HG03103 (cell line): ENCODE measurements around the gene TNPO3.
A peak's percentile ranks its signal among the peaks of the same experiment; 100 is the strongest.

Experiments
- ATAC-seq: cut with Tn5 transposase; IDR thresholded peaks from one replicate; pipeline ENCODE4 v1.9.1; 2021; ENCODE audit warnings: low read depth; ENCODE audit not compliant: unreplicated experiment

TNPO3 gene

DNA sequence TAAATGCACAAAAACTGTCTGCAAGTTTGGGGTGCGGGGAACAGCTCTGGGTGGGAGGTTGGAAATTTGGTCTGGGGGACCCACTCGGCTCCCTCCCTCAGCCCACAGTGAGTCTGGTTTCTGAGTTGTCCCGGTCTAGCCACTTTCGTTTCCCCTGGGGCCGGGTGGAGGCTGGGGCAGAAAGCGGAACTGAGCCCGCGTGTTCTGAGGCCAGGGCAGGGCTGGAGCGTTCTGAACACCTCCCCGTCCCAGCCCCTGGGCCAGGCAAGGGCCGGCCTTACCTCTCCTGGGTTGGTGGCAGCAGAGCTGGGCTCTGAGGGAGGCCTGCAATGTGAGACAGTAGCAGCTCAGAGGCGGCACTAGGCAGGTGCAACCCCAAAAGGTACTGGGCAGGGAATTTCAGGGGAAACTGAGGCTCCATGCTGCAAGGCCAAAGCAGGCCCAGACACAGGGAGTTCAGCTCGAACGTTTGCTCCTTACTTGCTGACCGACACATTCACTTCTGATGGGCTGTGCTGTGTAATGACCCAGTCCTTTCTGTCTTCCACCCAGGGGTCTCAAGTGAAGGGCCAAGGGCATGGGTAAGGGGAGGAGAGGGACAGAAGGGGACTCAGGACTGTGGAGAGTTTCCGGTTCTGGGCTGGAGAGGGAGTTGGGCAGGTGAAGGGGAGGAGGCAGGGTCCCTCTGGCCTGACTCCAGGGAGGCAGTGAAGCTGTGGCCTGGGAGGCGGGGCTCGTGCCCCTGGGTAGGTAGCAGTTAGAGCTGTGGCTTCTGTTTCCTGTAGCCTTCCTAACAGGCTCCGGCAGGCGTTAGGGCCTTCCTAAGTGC, 114.2 kb downstream of the TNPO3 start:
- ATAC-seq = peak; percentile 59

DNA sequence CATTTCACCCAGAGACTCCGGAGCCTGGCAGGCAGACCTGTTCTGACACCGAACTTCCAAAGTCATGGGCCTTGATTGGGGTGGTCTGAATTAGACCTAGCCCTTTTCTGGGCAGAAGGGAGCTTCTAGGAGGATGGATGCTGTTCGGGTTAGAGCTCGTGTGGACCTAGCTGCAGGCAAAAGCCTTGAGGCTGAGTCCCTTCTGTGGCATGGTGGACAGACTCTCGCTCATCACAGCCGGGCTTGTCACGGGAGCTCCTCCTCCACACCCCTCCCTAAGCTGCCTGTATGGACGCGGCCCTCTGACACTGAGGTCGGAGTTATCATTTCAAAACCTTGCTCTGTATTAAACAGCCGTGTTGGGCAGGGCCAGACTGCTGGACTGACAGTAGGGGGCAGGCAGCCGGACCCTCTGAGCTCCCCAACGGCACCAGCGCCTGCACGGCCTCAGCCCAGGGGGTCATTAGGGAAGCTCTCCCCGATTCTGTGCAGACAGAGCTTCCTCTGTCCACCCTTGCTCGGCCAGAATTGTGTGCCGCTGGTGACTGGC, 115.0 kb downstream of the TNPO3 start:
- ATAC-seq = peak; percentile 23

- no peak for ATAC-seq
These were observed 115.6 kb downstream of the TNPO3 start for GRCh38 chr7:128939075-128939860.

DNA sequence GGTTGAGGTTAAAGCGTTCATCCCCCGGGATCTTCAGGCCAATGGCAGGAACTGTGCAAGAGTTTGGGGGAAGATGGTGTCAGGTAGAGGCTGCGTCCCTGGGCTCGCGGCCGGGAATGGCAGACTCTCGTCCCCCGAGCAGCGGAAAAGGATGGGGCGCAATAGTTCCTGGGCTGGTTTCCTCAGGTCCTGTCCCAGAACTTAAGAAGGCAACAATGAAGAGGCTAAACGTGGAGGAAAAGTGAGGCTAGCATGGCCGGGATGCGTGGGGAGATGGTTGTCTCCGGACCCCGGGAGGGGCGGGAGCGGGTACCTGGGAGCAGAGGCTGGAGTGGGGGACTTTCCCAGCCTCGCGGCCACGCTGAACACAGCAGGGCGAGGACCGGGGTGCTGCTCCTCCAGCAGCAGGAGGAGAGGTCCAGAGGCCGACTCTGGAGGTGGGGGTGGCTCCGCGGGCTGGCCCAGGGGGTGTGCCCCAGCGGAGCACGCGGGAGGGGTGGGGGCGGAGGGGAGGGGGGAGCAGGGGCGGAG, 116.3 kb downstream of the TNPO3 start:
- ATAC-seq = no peak

- no peak for ATAC-seq
These were observed 117.0 kb downstream of the TNPO3 start, which contains the start of gene IRF5 for GRCh38 chr7:128937647-128938543. Gene IRF5, plus strand, starts transcription at chr7:128937927. Its CDS starts 4,155 bp downstream, at chr7:128942082.

DNA sequence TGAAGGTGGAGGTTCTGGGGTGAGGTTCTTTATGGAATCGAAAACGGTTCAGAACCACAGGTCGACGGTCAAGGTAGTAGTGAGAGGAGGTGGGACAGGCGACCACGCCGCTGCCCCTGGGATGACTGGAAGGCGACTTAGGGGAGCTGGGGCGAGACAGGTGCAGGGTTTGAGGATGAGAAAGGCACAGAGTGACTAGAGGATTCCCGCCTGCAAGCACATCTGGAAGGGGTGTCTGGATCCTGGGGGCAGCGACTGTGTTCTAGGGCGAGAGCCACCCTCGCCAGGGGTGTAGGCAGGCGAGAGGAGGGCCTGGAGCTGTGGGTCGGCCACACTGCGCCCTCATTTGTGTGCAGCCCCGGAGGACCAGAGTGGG, 117.7 kb downstream of the TNPO3 start:
- ATAC-seq = no peak

- ATAC-seq = no peak
These were observed 118.1 kb downstream of the TNPO3 start for GRCh38 chr7:128936798-128937197.

DNA sequence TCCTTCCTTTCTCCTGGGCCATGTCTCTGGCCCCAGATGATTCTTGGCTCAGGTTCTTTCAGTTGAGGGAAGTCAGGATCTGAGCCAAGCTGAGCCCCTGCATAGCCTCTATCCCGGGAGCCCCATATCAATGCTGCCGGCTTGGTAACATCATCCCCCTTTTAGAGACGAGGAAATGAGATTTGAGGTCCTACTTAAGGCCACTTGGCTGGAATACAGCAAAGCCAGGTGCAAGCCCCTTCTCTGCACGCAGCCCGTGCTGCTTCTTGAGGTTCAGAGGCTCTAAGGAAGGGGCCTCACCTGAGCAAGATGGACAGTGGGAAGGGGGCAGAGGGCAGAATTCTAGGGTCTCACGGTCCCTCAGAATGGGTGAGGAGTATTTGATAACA, 119.6 kb downstream of the TNPO3 start:
- no peak for ATAC-seq

GRCh38 chr7:128934361-128935341, 120.3 kb downstream of the TNPO3 start:
- ATAC-seq = peak; percentile 41

DNA sequence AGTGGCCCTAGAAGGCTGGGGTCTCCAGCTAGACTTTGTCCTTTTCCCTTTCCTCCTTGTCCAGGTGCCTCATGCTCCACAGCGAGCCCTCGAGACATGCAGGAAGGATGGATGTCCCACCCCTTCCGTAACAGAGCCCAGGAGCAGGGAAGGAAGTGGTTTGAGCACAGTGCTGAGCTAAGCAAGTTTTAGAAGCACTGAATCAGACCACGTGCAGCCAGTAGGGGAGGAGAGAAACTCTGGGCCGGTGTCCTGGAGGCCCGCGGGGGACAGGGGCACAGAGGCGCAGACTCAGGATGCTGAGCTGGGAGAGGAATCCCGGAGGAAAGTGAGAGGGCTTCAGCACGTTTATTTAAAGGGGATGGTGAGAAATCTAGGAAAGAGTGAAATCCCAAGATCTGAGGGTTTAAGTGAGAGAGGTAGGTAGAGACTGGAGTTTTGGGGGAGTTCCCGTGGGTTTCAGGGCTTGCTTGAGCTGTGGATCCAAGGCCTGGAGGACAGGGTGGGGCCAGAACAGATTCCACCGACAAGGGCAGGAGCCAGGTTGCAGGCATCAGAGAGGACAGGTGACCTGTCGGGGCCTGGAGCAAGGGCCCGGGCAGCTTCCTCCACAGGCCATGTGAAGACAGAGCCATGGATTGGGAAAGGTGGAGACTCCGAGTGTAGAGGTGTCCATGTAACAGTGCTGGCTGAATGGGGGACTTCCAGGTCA, 121.6 kb downstream of the TNPO3 start:
- ATAC-seq = peak; percentile 30

- ATAC-seq = no peak
These were observed 122.1 kb downstream of the TNPO3 start for GRCh38 chr7:128932862-128933179.

DNA sequence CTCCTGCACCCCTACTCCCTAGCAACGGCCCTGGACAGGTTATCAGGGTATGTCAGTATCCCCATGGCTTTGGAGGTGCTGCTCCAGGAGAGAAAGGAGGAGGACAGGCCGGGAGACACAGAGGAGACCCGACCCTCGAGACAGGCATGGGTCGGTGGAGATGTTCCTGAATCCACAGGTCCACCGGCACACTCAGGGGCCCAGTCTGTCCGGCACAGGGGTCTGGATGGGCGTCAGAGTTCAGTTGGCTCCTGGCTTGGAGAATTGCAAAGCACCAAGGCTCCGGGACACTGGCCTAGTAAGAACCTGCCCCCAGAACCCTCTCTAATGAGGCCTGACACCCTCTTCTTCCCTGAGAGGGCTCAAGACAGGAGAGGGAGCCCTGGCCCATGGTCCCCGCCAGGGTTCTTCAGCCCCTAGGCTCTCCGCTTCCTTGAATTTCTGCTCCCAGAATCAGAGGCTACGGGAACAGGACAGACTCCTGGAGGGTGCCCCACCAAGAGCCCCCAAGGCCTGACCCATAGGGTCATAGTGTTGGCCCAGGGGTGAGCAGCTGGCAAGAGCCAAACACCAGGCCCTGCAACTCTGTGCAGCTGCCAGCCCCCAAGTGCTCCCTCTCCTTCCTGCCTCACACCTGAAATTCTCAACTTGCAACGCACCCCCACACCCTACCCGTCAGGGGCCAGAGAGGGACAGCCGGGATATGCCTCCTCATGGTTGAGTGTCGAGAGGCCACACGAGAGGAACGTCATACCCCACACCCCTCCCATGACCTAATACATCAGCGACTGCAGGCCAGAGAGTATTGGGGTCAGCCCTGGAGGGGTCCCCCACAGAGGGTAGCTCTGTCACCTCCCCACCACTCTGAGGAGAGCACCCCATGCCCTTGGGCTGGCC, 122.7 kb downstream of the TNPO3 start:
- no peak for ATAC-seq

- no peak for ATAC-seq
These were observed 123.6 kb downstream of the TNPO3 start for GRCh38 chr7:128931190-128931798.

DNA sequence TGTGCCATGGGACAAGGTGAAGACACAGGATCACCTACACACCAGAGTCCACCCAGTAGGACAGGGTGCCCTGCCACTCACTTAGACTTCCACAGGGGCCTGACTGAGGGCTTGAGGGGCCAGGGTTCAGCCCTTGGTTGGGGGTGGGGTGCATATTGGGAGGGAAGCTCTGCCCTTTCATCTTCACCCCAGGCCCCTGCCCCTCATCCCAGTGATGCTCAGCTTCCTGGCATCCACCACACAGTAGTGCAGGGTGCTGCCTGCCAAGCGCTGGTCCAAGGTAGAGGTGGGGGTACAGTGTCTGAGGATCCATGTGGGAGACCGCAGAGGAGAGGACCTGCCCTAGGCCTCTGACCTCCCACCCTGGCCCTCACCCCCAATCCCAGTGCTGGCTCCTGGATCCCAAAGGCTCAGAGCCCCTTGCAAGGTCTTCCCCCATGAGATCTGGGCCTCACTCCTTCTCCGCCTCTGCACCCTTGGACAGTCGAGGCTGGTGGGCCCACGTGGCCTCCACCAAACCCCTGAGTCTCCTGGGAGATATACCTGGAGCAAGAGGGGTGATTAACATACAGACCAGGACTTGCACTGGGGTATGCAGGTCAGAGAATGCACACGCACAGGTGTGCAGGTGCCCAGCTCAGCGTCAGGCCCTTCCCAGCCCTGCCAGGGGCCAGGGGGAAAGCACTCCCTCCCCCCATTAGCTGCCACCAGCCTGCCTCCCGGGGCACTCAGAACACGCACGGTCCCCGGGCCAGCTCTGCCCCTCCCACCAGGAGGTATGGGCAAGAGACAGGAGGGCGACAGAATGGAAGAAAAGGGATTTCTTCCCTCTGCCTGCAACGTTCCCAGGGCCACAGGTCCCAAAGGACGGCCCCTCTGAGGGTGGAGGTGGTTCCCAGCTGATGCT, 125.8 kb downstream of the TNPO3 start:
- ATAC-seq = no peak

DNA sequence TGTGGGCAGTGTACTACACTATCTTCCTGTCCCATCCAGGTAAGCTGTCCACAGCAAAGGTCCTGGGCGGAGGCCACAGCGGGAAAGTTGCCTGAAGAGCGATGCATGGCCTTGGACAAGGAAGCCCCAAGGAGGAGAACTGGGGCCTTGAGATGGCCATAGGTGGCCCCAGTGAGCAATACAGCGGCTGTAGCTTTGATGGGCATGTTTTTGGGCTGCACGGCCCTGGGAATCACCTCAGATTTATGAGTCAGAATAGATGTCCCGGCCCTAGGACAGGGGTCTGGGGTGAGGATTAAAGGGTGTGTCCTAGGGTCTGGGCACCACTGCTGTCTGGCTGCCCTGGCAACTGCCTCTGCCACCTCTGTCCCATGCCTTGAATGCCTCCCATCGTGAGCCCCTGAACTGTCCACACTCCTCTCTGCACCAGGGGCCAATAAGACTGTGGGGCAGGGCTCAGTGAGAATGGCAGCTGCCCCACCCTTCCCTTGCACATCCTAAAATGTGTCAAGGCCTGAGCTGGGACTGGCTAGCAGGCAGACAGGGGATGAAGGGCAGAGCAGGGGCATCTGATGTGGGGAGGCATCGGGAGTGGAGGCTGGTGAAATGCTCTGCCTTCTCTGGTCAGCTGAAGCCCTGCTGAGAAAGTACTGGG, 126.6 kb downstream of the TNPO3 start:
- ATAC-seq = no peak
